ENCODE data around the gene ZDHHC4.
A peak's percentile ranks its signal among the peaks of the same experiment; 100 is the strongest.

ZDHHC4 gene

DNA sequence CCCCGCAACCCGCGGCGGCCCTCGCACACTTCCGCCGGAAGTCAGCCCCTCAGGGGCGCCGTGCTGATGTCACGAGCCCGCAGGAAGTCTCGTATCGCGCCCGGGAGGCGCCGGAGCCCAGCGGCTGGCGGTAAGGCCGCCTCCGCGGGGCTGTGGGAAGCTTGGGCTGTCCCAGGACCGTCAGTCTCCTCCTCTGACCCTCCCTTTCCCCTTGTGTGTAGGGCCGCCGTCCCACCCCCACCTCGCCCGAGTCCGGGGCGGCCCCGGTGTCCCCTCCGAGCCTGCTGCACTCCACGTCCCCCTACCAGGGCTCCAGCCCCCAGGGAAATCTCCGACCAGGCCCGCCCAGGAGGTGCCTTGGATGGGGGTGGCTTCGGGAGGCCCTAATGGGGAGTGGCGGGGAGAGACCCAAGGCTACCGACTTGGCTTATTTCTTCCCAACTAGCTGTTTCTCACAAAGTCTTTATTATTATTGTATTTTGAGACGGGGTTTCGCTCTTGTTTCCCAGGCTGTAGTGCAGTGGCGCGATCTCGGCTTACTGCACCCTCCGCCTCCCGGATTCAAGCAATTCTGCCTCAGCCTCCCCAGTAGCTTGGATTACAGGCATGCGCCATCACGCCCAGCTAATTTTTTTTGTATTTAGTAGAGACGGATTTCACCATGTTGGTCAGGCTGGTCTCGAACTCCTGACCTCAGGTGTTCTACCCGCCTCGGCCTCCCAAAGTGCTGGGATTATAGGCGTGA is at the start of gene ZDHHC4:
Gene ZDHHC4, plus strand, starts transcription at position 86 of the 745 bp plus-strand sequence. CDS start 3,108 bp downstream, outside the sequence.
- peak; percentile 68 to 81 for DNase-seq (ENCODE audit: extremely low read depth in 1 of 2, low read depth in 1 of 2)

DNA sequence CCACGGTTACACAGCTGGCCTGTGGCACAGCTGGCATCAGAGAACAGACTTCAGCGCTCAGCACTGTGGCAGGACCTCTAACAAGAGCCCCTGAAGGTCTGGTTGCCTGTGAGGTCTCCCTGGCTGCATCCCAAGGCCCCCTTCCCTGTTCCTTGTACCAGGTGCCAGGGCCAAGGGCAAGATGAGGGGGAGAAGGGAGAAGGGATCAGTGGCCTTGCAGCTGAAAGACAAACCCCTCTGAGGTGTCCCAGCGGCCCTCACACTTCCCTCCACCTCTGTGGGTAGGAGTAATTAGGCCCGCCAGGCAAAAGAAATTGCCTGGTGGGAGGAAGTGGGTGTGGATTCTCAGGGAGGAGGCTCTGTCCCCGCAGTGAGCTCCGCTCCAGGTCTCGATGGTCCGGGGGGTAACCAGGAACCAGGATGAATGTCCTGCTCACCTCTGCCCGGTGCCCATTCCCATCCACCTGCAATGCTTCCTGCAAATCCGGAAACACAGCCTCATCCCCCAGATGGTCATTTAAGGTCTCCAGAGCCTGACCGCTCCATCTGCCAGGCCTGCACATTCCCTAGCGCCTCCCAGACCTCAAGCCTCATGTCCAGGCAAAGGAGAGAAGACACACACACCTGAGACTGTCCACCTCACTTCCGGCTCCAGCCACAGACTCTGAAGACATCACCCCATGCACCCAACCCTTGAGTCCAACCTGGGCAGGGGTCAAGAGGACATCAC is 48.7 kb upstream of the ZDHHC4 start:
- DNase-seq (ENCODE audit: extremely low read depth in 1 of 2, low read depth in 1 of 2): no peak

DNA sequence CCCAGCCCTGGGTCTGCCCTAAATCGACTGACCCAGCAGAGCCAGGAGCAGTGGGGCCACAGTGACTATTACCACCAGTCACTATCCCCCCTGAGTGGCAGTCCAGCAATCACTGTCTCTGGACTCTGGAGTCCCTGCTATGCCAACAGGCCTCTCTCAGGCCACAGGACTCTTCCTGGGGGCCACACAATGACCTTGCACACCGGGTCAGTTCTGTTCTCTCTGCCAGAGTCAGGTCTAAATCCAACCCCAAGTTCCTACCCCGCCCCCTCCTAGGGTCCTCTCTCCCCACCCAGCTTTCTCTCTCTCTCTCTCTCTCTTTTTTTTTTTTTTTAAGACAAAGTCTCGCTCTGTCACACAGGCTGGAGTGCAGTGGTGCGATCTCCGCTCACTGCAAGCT is 47.6 kb upstream of the ZDHHC4 start:
- no peak for DNase-seq (ENCODE audit: extremely low read depth in 1 of 2, low read depth in 1 of 2)

DNA sequence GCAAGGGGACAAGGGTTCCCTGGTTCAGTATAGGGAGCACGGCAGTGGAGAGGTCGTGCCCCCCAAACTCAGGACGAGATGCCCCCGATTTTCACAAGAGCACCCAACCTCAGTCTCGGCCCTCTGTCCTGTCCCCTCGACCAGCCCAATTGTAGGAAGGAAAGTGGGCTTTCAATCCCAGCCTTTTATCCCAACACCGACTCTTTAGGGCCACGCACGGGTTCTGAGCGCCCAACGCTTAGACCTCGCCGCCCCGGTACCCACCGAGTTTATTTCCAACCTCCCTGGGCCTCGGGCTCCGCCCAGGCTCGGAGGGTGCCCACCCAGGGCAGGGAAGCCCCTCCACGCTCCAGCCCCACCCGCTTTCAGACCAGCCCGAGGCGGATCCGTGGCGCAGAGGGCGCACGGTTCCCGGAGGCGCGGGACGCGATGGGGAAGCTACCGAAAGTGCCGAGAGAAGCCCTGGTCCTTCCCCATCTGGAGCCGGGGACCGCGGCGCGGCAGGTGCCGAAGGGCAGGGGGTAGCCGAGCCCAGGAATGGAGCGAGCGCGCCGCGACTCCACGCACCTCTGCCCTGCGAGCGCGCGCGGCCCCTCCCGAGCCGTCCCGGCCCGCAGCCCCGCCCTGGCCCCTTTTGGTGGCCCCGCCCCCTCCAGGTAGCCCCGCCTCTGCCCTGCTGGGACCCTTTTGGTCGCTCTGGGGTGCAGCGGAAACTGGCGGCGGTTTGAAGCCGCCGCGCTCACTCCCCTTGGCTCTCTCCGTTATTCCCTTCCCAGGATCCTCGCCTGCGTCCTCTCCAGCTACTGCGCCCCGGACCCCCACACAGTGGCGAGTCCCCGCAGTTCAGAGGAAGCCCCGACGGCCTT is 46.4 kb upstream of the ZDHHC4 start:
- peak; percentile 34 to 58 for DNase-seq (ENCODE audit: extremely low read depth in 1 of 2, low read depth in 1 of 2)

DNA sequence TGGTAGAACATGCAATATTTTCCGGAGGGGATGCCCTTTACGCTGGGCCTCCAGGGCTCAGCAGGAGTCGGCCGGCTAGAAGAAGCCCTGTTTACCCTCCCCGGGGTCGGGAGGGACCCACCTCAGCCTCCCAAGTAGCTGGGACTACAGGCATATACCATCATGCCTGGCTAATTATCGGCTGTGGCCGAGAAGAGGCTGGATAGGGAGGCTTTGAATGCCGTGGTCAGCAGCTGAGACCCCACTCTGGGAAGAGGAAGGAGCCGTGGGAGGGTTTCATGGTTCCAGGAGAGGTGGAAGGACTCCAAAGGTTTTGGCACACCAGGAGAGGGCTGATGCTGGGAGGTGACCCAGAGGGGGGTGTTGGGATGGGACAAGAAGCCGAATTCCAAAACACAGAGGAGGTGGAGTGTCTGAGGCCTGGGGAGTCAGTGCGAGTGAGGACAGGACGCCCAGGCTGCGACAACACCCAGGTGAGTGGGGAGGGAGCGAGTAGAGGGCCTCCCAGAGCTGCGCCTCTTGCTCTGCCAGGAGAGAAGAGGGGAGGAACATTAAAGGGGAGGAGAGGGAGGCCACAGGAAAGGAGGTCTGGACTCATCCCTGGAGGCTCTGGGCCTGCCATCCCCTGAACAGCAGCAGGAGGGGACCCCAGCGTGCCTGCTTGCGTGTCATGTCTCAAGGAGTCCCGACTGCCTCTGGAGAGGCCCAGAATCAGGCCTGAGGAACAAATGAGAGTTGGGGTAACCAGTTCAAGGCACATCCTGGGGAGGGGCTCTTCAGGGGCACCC is 45.6 kb upstream of the ZDHHC4 start:
- no peak for DNase-seq (ENCODE audit: extremely low read depth in 1 of 2, low read depth in 1 of 2)

DNA sequence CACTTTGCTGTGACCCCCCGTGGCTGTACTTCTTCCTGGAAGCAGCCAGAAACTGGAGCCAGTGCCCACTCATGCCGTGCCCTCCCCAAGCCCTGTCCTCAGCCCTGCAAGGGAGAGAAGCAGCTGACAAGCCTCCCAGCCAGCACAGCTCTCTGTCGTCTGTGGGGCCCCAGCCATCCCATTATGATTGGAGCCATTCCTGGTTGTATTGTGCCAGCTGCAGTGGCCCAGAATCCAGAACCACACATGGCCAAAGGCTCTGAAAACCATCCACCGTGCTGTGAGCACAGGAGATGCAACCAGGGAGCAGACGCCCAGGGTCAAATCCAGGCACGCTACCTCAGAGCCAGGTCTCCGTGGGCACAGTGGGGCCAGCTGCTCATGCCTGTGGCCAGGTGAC is 44.7 kb upstream of the ZDHHC4 start:
- no peak for DNase-seq (ENCODE audit: extremely low read depth in 1 of 2, low read depth in 1 of 2)

DNA sequence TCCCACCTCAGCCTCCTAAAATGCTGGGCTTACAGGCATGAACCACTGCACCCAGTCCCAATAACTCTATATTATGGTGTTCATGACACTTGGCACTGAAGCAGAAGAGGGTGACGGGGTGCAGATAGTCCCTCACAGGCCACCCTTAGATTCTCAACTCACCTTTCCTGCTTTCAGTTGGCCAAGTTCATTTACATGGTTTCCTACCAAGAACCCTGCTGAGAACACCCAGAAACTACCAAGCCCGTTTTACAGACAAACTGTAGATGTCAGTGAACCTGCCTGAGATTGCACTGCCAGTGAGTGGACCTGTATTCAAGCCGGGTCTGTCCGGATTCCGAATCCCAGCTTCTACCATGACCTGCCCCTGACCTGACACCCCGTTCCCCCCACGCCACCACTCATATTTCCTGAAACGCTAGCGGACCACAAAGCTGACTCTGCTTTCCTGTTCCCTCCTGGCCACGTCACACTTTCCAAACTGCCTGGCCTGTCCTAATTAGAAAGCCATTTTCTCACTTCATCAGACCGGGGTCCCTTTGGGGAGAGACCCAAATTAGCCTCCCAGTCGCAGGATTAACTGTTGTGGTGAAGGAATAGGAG is 43.3 kb upstream of the ZDHHC4 start:
- DNase-seq (ENCODE audit: extremely low read depth in 1 of 2, low read depth in 1 of 2): no peak

DNA sequence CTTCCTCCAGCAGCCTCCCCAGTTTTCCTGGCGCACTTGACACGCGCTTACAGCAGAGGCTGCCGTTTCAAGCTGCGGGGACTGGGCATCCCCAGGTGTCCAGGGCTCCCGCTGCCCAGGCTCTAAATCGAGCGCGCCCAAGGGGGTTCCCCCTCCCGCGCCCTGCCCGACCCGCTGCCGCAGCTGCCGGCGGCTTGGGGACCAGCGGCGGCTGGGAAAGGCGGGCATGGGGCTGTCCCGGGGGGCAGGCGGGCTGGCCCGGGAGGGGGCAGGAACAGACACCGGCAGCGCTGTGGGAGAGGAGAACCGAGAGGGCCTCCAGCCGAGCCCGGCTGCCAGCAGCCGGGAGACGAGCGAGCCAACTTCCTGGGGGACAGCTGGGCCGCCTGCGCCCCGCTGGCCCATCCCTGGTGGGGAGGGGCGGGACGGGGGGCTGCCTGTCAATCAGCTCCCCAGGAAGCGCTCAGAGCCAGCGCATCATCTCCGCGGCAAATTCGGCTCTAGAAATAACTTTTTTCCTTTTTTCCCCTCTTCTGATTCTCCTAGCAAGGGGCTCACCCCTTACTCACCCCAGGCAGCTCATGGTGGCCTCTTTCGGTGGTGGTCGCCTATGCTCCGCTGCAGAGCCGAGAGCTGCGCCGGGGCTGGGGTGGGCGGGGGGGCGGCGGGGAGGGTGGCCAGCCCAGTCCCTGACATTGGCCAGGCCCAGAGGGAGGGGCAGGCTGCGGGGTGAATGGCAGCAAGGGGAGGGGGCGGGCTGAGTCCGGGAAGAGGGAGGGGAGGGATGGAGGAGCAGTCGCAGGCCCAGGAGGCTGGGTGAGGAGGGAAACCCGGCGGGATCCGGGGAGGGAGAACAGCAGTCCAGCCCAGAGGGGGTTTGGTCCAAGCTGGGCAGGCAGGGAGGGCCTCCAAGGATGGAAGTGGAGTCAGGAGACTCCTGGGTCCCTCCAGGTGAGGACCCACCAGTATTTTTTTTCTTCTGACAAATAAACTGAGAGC is 40.7 kb upstream of the ZDHHC4 start:
- no peak for DNase-seq (ENCODE audit: extremely low read depth in 1 of 2, low read depth in 1 of 2)

DNA sequence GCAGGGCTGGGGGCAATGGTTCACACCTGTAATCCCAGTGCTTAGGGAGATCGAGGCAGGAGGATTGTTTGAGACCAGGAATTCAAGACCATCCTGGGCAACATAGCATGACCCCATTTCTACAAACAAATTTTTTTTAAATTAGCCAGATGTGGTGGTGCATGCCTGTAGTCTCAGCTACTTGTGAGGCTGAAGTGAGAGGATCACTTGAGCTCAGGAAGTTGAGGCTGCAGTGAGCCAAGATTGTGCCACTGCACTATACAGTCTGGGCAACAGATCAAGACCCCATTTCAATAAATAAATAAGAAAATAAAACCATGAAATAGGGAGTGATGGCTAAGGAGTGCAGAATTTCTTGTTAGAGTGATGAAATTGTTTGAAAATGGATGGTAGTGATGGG is 34.9 kb upstream of the ZDHHC4 start:
- DNase-seq (ENCODE audit: extremely low read depth in 1 of 2, low read depth in 1 of 2): no peak

DNA sequence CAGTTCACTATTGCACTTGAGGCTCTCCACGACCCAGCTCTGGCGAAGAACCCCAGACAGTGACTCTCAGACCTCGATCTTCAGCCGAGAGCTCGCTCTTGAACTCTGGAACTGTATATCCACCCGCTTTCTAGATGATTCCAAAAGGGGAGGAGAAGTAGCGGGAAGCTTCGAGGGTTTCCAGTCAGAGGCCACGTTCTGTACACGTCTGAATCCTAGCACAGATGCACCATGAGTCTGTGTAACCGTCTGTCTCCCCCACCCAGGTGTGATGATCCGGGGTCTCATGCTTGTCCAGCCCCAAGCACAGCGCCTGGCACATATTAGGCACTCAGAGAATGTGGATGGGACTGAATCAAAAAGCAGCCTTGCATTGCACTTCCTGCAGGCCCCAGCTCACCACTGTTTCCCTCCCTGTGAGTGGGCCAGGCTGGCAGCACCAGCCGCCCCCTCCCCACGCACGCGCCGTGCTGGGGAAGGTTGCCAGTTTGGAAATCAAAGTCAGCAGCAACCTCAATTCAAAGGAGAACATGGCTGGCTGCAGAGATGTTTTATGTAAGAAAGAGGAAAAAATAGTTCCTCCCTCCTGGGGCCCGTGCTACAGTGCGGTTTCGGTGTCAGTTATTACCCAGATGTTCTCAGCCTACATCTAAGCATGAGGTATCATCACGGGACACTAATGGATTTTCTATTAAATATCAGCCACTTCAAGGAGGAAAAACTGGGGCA is 31.7 kb upstream of the ZDHHC4 start:
- DNase-seq (ENCODE audit: extremely low read depth in 1 of 2, low read depth in 1 of 2): no peak

DNA sequence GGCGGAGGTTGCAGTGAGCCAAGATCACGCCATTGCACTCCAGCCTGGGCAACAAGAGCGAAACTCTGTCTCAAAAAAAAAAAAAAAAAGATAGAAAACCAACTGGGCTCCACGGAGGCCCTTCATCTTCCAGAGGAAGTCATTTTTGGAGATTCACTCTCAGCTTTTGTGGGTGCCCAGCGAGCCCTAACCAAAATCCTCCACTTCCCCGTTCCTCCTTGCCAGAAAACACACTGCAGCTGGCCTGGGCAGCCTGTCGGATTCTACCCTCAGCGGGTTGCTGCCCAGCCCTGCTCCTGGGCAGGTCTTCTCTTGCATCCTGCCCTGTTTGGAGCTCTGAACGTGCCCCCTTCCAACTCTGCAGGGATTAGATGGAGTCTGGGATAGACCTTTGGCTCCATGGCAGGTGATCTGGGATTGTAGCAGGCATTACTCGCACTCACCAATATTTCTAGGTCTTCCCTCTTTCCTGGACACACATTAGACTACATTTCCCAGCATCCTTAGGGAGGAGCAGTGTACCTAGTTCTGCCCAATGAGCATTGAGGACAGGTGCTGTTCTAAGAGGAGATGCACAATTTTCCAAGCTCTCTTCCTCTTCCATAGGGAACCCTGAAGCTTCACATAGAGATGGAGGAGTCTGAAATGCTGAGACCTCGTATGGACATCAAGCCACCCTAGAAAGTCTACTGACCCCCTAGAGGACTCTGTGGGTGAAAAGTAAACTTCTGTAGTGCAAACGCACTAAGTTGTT is 30.6 kb upstream of the ZDHHC4 start:
- no peak for DNase-seq (ENCODE audit: extremely low read depth in 1 of 2, low read depth in 1 of 2)

DNA sequence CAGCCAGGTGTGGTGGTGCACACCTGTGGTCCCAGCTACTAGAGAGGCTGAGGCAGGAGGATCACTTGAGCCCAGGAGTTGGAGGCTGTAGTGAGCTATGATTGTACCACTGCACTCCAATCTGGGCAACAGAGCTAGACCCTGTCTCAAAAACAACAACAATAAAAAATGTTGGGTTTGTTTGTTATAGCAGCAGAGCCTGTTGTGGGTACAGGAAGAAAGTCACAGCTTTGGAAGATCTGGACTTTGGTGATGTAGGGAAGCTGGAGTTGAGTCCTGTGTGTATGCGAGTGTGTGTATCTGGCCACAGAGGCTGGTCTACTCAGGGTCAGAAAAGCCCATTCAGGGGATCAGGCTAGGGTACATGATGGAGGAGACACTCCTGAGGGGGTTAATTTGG is 29.9 kb upstream of the ZDHHC4 start:
- DNase-seq (ENCODE audit: extremely low read depth in 1 of 2, low read depth in 1 of 2): no peak

DNA sequence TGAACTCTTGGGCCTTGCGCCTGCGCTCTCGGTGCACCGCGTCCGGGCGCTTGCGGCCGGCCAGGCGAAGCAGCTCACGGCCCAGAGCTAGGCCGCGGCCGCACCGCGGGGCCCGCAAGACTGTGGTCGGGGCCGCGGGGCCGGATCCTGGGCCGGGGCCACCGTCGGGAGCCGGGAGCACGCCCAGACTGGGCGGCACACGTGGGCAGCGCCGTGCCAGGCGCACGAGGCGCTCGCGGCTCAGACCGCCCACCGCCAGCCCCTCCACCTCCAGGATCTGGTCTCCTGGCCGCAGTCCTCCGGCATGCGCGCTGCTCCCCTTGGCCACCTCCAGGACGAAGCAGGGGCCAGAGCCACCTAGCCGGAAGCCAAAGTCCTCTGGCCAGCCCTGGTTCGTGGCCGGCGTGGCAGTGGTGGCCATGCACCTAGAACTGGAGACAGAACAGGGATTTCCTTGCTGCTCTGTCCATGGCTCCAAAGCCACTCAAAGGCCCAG is 26.2 kb upstream of the ZDHHC4 start, which contains the start of gene GRID2IP:
Gene GRID2IP, minus strand, starts transcription at position 446 of the 496 bp plus-strand sequence. Its CDS starts 25 bp downstream, at position 421.
- DNase-seq (ENCODE audit: extremely low read depth in 1 of 2, low read depth in 1 of 2): no peak

DNA sequence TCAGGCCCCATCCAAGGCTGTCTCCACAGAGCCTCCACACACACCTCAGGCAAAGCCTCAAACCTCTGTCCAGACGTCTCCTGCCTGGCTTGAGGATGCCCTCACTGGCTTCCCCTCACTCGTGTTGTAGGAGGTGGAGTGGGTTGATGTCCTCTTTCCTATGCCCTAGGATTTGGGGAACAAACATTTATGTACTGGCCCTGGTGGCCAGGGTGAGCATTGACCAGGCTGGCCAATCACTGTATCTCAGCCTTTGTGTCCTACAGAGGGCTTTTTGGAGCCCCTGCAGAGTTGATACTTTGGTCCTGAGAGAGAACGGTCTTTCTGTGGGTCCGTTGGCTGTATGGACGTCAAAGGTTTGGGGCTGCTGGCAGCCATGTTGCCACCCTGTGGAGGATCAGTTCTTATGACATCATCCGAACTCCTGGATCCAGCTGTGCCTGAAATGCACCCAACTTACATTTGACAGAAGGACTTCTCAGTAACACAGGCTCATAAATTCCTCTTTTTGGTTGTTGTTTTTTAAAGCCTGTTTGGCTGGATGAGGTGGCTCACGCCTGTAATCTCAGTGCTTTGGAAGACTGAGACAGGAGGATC is 23.7 kb upstream of the ZDHHC4 start:
- DNase-seq (ENCODE audit: extremely low read depth in 1 of 2, low read depth in 1 of 2): no peak

DNA sequence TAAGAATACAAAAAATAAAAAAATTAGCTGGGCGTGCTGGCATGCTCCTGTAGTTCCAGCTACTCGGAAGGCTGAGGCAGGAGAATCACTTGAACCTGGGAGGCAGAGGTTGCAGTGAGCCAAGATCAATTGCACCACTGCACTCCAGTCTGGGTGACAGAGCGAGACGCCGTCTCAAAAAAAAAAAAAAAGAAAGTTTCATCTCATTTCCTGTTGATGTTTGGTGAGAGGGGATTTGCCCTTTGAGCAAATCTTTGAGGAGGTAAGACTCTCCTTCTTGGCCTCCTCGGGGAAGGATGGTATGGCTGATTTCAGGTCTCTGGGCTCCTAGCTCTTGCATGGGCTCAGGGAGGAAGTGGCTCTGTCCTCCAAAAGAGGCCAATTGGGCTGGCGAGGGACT is 22.4 kb upstream of the ZDHHC4 start:
- DNase-seq (ENCODE audit: extremely low read depth in 1 of 2, low read depth in 1 of 2): no peak

DNA sequence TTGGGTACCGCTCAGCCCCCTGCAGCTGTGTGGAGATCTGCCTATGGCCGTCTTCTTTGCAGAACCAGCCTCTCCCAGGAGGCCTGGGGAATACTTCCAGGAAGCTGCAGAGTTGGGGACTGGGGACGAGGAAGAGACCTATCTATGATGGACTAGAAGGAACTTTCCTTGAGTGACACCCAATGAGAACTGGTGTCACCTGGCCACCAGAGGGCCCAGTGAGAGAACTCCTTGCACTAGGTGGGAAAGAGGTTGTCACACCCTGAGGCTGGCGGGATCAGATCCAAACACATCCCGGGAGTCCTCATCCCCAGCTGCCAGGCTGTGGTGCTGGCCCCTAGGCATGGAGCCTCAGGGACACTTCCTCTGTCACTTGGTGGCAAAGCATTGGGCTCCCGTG is 21.1 kb upstream of the ZDHHC4 start:
- DNase-seq (ENCODE audit: extremely low read depth in 1 of 2, low read depth in 1 of 2): no peak

DNA sequence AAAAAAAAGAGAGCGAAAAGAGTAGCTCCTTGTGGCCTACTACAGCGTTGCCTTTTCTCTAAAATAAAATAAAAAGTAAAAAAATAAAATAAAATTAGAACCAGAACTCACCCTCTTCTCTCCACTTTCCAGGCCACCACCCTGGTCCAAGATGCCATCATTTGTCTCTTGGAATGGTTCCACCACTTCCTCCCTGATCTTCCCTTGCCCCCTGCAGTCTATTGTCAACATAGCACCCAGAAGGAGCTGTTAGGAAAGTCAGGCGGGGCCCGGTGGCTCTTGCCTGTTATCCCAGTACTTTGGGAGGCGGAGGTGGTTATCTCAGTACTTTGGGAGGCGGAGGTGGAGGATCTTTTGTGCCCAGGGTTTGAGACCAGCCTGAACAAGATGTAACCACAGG is 18.4 kb upstream of the ZDHHC4 start:
- no peak for DNase-seq (ENCODE audit: extremely low read depth in 1 of 2, low read depth in 1 of 2)
